IMR-90 (cell line): ENCODE measurements around the gene SLC22A25. TPM values are rescaled to one million over a fixed set of nuclear protein-coding genes. Genes with fewer than 3 reads are reported as not detected.

Experiments
- ATAC-seq: fragments of 200-7000 bp; cut with Tn5 transposase; 2 replicates; pipeline ENCODE4 v1.9.1; 2020; ENCODE audit warnings: low read depth, mild to moderate bottlenecking, moderate library complexity
- BruUV-seq: library from RNA; stranded (reverse); fragments of 400-500 nt; replicated peaks from 2 replicates; lab custom pipeline; 2021; lab: Mats Ljungman, UMichigan
- CTCF ChIA-PET: fragments of 300-600 bp; formaldehyde crosslinking; extraction: SDS; loops from one replicate; lab custom pipeline; 2021; ENCODE audit warnings: antibody characterized with exemption; lab: Yijun Ruan, JAX
- POLR2A ChIA-PET: fragments of 300-600 bp; sonication (Branson Sonifier 250); formaldehyde crosslinking; loops from one replicate; lab custom pipeline; 2022; ENCODE audit warnings: antibody characterized with exemption; ENCODE audit not compliant: unreplicated experiment; lab: Charles Lee
- DNase-seq: peaks from one replicate; pipeline ENCODE4 v3.0.0; 2013
- H2AFZ ChIP-seq: replicated peaks from 2 replicates; pipeline ENCODE3; 2013; ENCODE audit warnings: low read length, mild to moderate bottlenecking; ENCODE audit not compliant: poor library complexity
- H2AK5ac ChIP-seq: 2 replicates; pipeline ENCODE4 v1.6.1; 2013; ENCODE audit warnings: low read depth, low read length, inconsistent platforms
- H2AK9ac ChIP-seq: replicated peaks from 2 replicates; pipeline ENCODE3; 2013; ENCODE audit warnings: mild to moderate bottlenecking, low read depth, low read length, moderate library complexity; ENCODE audit not compliant: poor library complexity
- H2BK120ac ChIP-seq: 2 replicates; pipeline ENCODE4 v1.6.1; 2013; ENCODE audit warnings: low read depth, low read length, inconsistent platforms
- H2BK15ac ChIP-seq: 3 replicates; pipeline ENCODE4 v1.6.1; 2013; ENCODE audit warnings: low read depth, low read length, inconsistent platforms
- H2BK20ac ChIP-seq: 2 replicates; pipeline ENCODE4 v1.6.1; 2013; ENCODE audit warnings: low read depth, mild to moderate bottlenecking, inconsistent platforms, low read length, moderate library complexity
- H2BK5ac ChIP-seq: 2 replicates; pipeline ENCODE4 v1.6.1; 2013; ENCODE audit warnings: mild to moderate bottlenecking, low read depth, low read length, inconsistent platforms; ENCODE audit not compliant: poor library complexity, severe bottlenecking
- H3K14ac ChIP-seq: replicated peaks from 2 replicates; pipeline ENCODE4 v1.6.1; 2013; ENCODE audit warnings: low read depth, low read length, inconsistent platforms
- H3K18ac ChIP-seq: 2 replicates; pipeline ENCODE4 v1.6.1; 2013; ENCODE audit warnings: low read depth, low read length, control low read depth
- H3K23ac ChIP-seq: 2 replicates; pipeline ENCODE4 v1.6.1; 2013; ENCODE audit warnings: low read depth, low read length, inconsistent platforms
- H3K27ac ChIP-seq: 2 replicates; pipeline ENCODE4 v1.5.1; 2013; ENCODE audit warnings: mild to moderate bottlenecking, control low read depth, low read length; ENCODE audit not compliant: insufficient read depth
- H3K27me3 ChIP-seq: 2 replicates; pipeline ENCODE4 v1.6.1; 2013; ENCODE audit warnings: low read length; ENCODE audit not compliant: control insufficient read depth, insufficient read depth
- H3K36me3 ChIP-seq: 2 replicates; pipeline ENCODE4 v1.6.1; 2013; ENCODE audit warnings: low read length, mixed read lengths; ENCODE audit not compliant: control insufficient read depth, insufficient read depth
- H3K4ac ChIP-seq: 2 replicates; pipeline ENCODE4 v1.6.1; 2013; ENCODE audit warnings: low read depth, low read length, inconsistent platforms
- H3K4me1 ChIP-seq: 2 replicates; pipeline ENCODE4 v1.6.1; 2013; ENCODE audit warnings: low read length, mixed read lengths; ENCODE audit not compliant: control insufficient read depth, insufficient read depth
- H3K4me2 ChIP-seq: 2 replicates; pipeline ENCODE4 v1.6.1; 2013; ENCODE audit warnings: low read depth, mild to moderate bottlenecking, control low read depth, low read length, moderate library complexity
- H3K4me3 ChIP-seq: 2 replicates; pipeline ENCODE4 v1.5.1; 2013; ENCODE audit warnings: low read depth, mild to moderate bottlenecking, control low read depth, low read length, moderate library complexity; ENCODE audit not compliant: insufficient read depth
- H3K56ac ChIP-seq: 2 replicates; pipeline ENCODE4 v1.6.1; 2013; ENCODE audit warnings: low read length, inconsistent platforms; ENCODE audit not compliant: insufficient read depth; ENCODE audit errors: extremely low read depth
- H3K79me1 ChIP-seq, 2 experiments: 2 replicates each; pipeline ENCODE4 v1.6.1; 2013; ENCODE audit warnings: low read length in 2 of 2, inconsistent platforms in 1 of 2, low read depth in 1 of 2
- H3K9ac ChIP-seq: 2 replicates; pipeline ENCODE4 v1.6.1; 2013; ENCODE audit warnings: low read depth, low read length, control low read depth
- H3K9me1 ChIP-seq: 2 replicates; pipeline ENCODE4 v1.6.1; 2013; ENCODE audit warnings: low read length, inconsistent platforms; ENCODE audit not compliant: insufficient read depth
- H3K9me3 ChIP-seq: 2 replicates; pipeline ENCODE4 v1.6.1; 2013; ENCODE audit warnings: low read length; ENCODE audit not compliant: control insufficient read depth, insufficient read depth
- H4K20me1 ChIP-seq: 2 replicates; pipeline ENCODE4 v1.6.1; 2013; ENCODE audit warnings: low read length, inconsistent platforms; ENCODE audit not compliant: insufficient read depth
- H4K5ac ChIP-seq: 2 replicates; pipeline ENCODE4 v1.6.1; 2013; ENCODE audit warnings: mild to moderate bottlenecking, low read depth, low read length, control low read depth
- H4K8ac ChIP-seq, 2 experiments: 2 replicates each; pipeline ENCODE4 v1.6.1; 2013; ENCODE audit warnings: low read depth in 2 of 2, low read length in 2 of 2, control low read depth in 1 of 2, inconsistent platforms in 1 of 2
- H4K91ac ChIP-seq: 2 replicates; pipeline ENCODE4 v1.6.1; 2013; ENCODE audit warnings: low read depth, low read length, inconsistent platforms; ENCODE audit not compliant: insufficient read depth
- CEBPB ChIP-seq: IDR thresholded peaks from 2 replicates; pipeline ENCODE4 v1.6.1; 2012; ENCODE audit warnings: low read depth, low read length, improper control_type of control experiment
- CHD1 ChIP-seq: IDR thresholded peaks from 2 replicates; pipeline ENCODE4 v1.6.1; 2012; ENCODE audit warnings: low read depth, low read length, improper control_type of control experiment
- FOS ChIP-seq: fragments of 150-350 bp; IDR thresholded peaks from 2 replicates; pipeline ENCODE4 v1.6.1; 2016; ENCODE audit warnings: low read depth, low read length
- MXI1 ChIP-seq: IDR thresholded peaks from 2 replicates; pipeline ENCODE4 v1.6.1; 2012; ENCODE audit warnings: low read depth, mild to moderate bottlenecking, low read length, moderate library complexity, borderline replicate concordance
- RAD21 ChIP-seq: IDR thresholded peaks from 2 replicates; pipeline ENCODE4 v1.6.1; 2012; ENCODE audit warnings: low read length, improper control_type of control experiment
- RCOR1 ChIP-seq: IDR thresholded peaks from 2 replicates; pipeline ENCODE4 v1.6.1; 2012; ENCODE audit warnings: mild to moderate bottlenecking, low read length, improper control_type of control experiment; ENCODE audit not compliant: insufficient replicate concordance
- USF2 ChIP-seq: fragments of 150-350 bp; IDR thresholded peaks from 2 replicates; pipeline ENCODE4 v1.6.1; 2017; ENCODE audit warnings: mild to moderate bottlenecking, antibody characterized with exemption, low read length, low read depth
- WGBS, 2 experiments: methylation state at CpG; one replicate each; pipeline versions ENCODE4 v1.1.5 to v1.1.7; 2013; ENCODE audit warnings: missing lambda C conversion rate in 2 of 2; ENCODE audit not compliant: insufficient read length in 1 of 2; ENCODE audit errors: extremely low coverage in 2 of 2; 5-methylcytosine and 5-hydroxymethylcytosine counted together
- dilution Hi-C: fragments of 300-500 bp; cut with HindIII; formaldehyde crosslinking; loops from one replicate; pipeline ENCODE4 v1.14.3; 2018; ENCODE audit warnings: low sequenced_read_pairs; ENCODE audit not compliant: unreplicated experiment
- in situ Hi-C: fragments of 300-500 bp; cut with MboI; formaldehyde crosslinking; loops from 3 replicates; pipeline ENCODE4 v1.14.3; 2019; ENCODE audit warnings: low sequenced_read_pairs, inconsistent platforms, mixed read lengths
- intact Hi-C: fragments of 100-400 bp; cut with micrococcal nuclease; formaldehyde crosslinking; loops from 2 replicates; pipeline ENCODE4 v1.10.0; 2022
- polyA plus RNA-seq, 3 experiments: library from polyadenylated mRNA; depleted of rRNA; stranded (reverse); fragments of >200 nt; gene quantifications; 2 replicates each; pipeline ENCODE4 v1.2.3, GENCODE V29; 2012; ENCODE audit warnings: low replicate concordance in 1 of 3
- total RNA-seq: library from RNA; depleted of rRNA; stranded (reverse); fragments of >200 nt; gene quantifications from 2 replicates; pipeline ENCODE4 v1.2.3, GENCODE V29; 2012; rRNA removed
- TF ChIP-seq, protein P1 (sequence below): fragments of 150-350 bp; IDR thresholded peaks from 2 replicates; pipeline ENCODE4 v1.6.1; 2016; ENCODE audit warnings: low read depth, mild to moderate bottlenecking, low read length, moderate library complexity, borderline replicate concordance

SLC22A25 gene
- total and polyA plus RNA-seq, 2 of the 4 experiments (the other 2 are of a cell fraction), result not detected

DNA sequence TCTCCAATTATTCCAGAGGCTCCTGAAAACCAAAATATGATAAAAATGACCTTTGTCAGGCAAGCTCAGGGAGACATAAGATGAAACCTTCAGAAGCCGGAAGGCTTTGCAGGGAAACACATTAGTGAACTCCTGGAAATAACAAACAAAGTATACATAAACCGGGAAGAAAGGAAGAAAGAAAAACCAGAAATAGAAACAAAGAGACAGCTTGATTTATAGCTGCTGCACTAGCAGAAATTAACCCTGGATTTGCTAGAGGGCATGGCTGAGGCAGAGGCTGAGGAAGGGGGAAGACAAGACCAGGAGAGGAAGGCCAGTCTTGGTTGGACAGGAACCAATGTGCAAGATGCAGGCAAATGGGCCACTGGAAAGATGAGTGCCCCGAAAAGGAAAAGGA is 33.3 kb downstream of the SLC22A25 start:
- H3K4me1 ChIP-seq, result no peaks in the 10 kb centered on the region
- no peak overlapping the region for H4K8ac ChIP-seq
- dilution Hi-C loops, result no loop called here
- BruUV-seq, result no TSS peak
- H3K18ac ChIP-seq, result no peak overlapping the region
- H2BK20ac ChIP-seq, result no peak overlapping the region
- H4K5ac ChIP-seq, result no peak overlapping the region
- H3K27ac ChIP-seq, result no peak overlapping the region
- no peak overlapping the region for H2BK5ac ChIP-seq
- H2BK120ac ChIP-seq, result no peak overlapping the region
- no peaks in the 10 kb centered on the region for H3K9me1 ChIP-seq
- H3K4me3 ChIP-seq, result no peak overlapping the region
- DNase-seq, result no peak
- no peak overlapping the region for H2AK5ac ChIP-seq
- H3K23ac ChIP-seq, result no peak overlapping the region
- no peaks in the 10 kb centered on the region for H3K79me1 ChIP-seq
- no peak overlapping the region for H4K91ac ChIP-seq
- H4K20me1 ChIP-seq, result no peaks in the 10 kb centered on the region
- in situ Hi-C loops, result no loop called here
- CTCF ChIA-PET, result no interaction called here
- no peak overlapping the region for H2AFZ ChIP-seq
- no peaks in the 10 kb centered on the region for H3K36me3 ChIP-seq
- intact Hi-C loops, result no loop called here
- no peaks in the 10 kb centered on the region for H3K9me3 ChIP-seq
- no peak overlapping the region for H3K9ac ChIP-seq
- H3K4ac ChIP-seq, result no peak overlapping the region
- H2BK15ac ChIP-seq, result no peak overlapping the region
- no peak for ATAC-seq
- POLR2A ChIA-PET, result no interaction called here
- TF ChIP-seq USF2, result no peak
- TF ChIP-seq, protein P1, sequence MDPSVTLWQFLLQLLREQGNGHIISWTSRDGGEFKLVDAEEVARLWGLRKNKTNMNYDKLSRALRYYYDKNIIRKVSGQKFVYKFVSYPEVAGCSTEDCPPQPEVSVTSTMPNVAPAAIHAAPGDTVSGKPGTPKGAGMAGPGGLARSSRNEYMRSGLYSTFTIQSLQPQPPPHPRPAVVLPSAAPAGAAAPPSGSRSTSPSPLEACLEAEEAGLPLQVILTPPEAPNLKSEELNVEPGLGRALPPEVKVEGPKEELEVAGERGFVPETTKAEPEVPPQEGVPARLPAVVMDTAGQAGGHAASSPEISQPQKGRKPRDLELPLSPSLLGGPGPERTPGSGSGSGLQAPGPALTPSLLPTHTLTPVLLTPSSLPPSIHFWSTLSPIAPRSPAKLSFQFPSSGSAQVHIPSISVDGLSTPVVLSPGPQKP, result no peak
- no peak for TF ChIP-seq RCOR1
- no peak for TF ChIP-seq RAD21
- no peak for TF ChIP-seq MXI1
- no peak for TF ChIP-seq FOS
- TF ChIP-seq CHD1, result no peak
- no peak for TF ChIP-seq CEBPB
- 20% methylated on average over 1 of the region's 3 CpGs; no CpG with 5 or more reads in 1 of the 2 experiments for WGBS, 2 experiments
- H3K56ac ChIP-seq, result no peak overlapping the region
- H3K4me2 ChIP-seq, result no peak overlapping the region
- 0 out of 2 replicates have a peak, but pooled peaks cover 1% of the 10 kb centered on the region for H3K27me3 ChIP-seq
- no peak overlapping the region for H2AK9ac ChIP-seq
- no peak overlapping the region for H3K14ac ChIP-seq

Other genes with a start within 250 kb of the SLC22A25 start
- gene SLC22A8, start 227.8 kb downstream of the SLC22A25 start, total RNA-seq, result not detected in 2 replicates
- gene SLC22A8, start 227.8 kb downstream of the SLC22A25 start, polyA plus RNA-seq (2012; rRNA removed), result not detected in 2 replicates
- gene SLC22A24, start 99.4 kb downstream of the SLC22A25 start, total RNA-seq, result not detected in 2 replicates
- gene SLC22A24, start 99.4 kb downstream of the SLC22A25 start, polyA plus RNA-seq (2012; rRNA removed), result not detected in 2 replicates
- gene SLC22A9, start 126.2 kb upstream of the SLC22A25 start, total RNA-seq, result not detected in 2 replicates
- gene SLC22A9, start 126.2 kb upstream of the SLC22A25 start, polyA plus RNA-seq (2012; rRNA removed), result not detected in 2 replicates
- gene PLAAT5, start 247.6 kb upstream of the SLC22A25 start, total RNA-seq, result not detected in 2 replicates
- not detected in 2 replicates for gene PLAAT5, start 247.6 kb upstream of the SLC22A25 start, polyA plus RNA-seq (2012; rRNA removed)